ENCODE results near the gene GATD1.

The GATD1 gene

GRCh38 chr11:770642-771616, 6.4 kb downstream of the GATD1 start:
- Histone ChIP-seq H3K9me3 (ENCODE audit: control insufficient read depth in 1 of 2, low read length in 2 of 2) (no peaks in the 10 kb centered on the region), H3K4me1 (ENCODE audit: control insufficient read depth in 1 of 2, insufficient read depth in 2 of 2, low read length in 2 of 2) (peaks cover 5% of the 10 kb centered on the region in 2 donors), H3K27me3 (ENCODE audit: control insufficient read depth in 1 of 2, insufficient read depth in 2 of 2, low read length in 2 of 2) (no peaks in the 10 kb centered on the region), H3K9ac (ENCODE audit: low read depth in 1 of 2, low read length in 2 of 2) (no peak overlapping the region), H3K27ac (ENCODE audit: low read depth, low read length) (no peak overlapping the region), H3K36me3 (ENCODE audit: control insufficient read depth in 1 of 2, insufficient read depth in 2 of 2, low read length in 2 of 2) (peaks cover 17 to 51% of the 10 kb centered on the region in 2 donors), H3K4me3 (ENCODE audit: low read depth in 1 of 2, low read length in 2 of 2) (no peak overlapping the region)

GRCh38 chr11:769887-770641, 7.2 kb downstream of the GATD1 start:
- no peak overlapping the region for H3K9ac ChIP-seq (ENCODE audit: low read depth in 1 of 2, low read length in 2 of 2)

GRCh38 chr11:767238-767637, 10.0 kb downstream of the GATD1 start:
- Histone ChIP-seq H3K4me3 (ENCODE audit: low read depth in 1 of 2, low read length in 2 of 2) (no peak overlapping the region), H3K27ac (ENCODE audit: low read depth, low read length) (no peak overlapping the region), H3K9me3 (ENCODE audit: control insufficient read depth in 1 of 2, low read length in 2 of 2) (no peaks in the 10 kb centered on the region), H3K36me3 (ENCODE audit: control insufficient read depth in 1 of 2, insufficient read depth in 2 of 2, low read length in 2 of 2) (peaks cover 21 to 64% of the 10 kb centered on the region in 2 donors), H3K9ac (ENCODE audit: low read depth in 1 of 2, low read length in 2 of 2) (no peak overlapping the region), H3K27me3 (ENCODE audit: control insufficient read depth in 1 of 2, insufficient read depth in 2 of 2, low read length in 2 of 2) (no peaks in the 10 kb centered on the region), H3K4me1 (ENCODE audit: control insufficient read depth in 1 of 2, insufficient read depth in 2 of 2, low read length in 2 of 2) (peaks cover 11 to 15% of the 10 kb centered on the region in 2 donors)

More at GRCh38 chr11:769887-770641, 7.2 kb downstream of the GATD1 start:
- H3K27me3 ChIP-seq (ENCODE audit: control insufficient read depth in 1 of 2, insufficient read depth in 2 of 2, low read length in 2 of 2), result no peaks in the 10 kb centered on the region
- no peak overlapping the region for H3K27ac ChIP-seq (ENCODE audit: low read depth, low read length)
- H3K4me3 ChIP-seq (ENCODE audit: low read depth in 1 of 2, low read length in 2 of 2), result no peak overlapping the region
- H3K36me3 ChIP-seq (ENCODE audit: control insufficient read depth in 1 of 2, insufficient read depth in 2 of 2, low read length in 2 of 2), result peaks cover 17 to 58% of the 10 kb centered on the region in 2 donors
- no peaks in the 10 kb centered on the region for H3K9me3 ChIP-seq (ENCODE audit: control insufficient read depth in 1 of 2, low read length in 2 of 2)
- H3K4me1 ChIP-seq (ENCODE audit: control insufficient read depth in 1 of 2, insufficient read depth in 2 of 2, low read length in 2 of 2), result no peaks in the 10 kb centered on the region

GRCh38 chr11:766936-767210, 10.4 kb downstream of the GATD1 start:
- no peaks in the 10 kb centered on the region for H3K27me3 ChIP-seq (ENCODE audit: control insufficient read depth in 1 of 2, insufficient read depth in 2 of 2, low read length in 2 of 2)
- no peak overlapping the region for H3K4me3 ChIP-seq (ENCODE audit: low read depth in 1 of 2, low read length in 2 of 2)
- no peak overlapping the region for H3K27ac ChIP-seq (ENCODE audit: low read depth, low read length)
- no peaks in the 10 kb centered on the region for H3K9me3 ChIP-seq (ENCODE audit: control insufficient read depth in 1 of 2, low read length in 2 of 2)
- peaks cover 21 to 64% of the 10 kb centered on the region in 2 donors for H3K36me3 ChIP-seq (ENCODE audit: control insufficient read depth in 1 of 2, insufficient read depth in 2 of 2, low read length in 2 of 2)
- H3K4me1 ChIP-seq (ENCODE audit: control insufficient read depth in 1 of 2, insufficient read depth in 2 of 2, low read length in 2 of 2), result peaks cover 12 to 16% of the 10 kb centered on the region in 2 donors
- H3K9ac ChIP-seq (ENCODE audit: low read depth in 1 of 2, low read length in 2 of 2), result no peak overlapping the region

GRCh38 chr11:766106-766935, 11.0 kb downstream of the GATD1 start:
- Histone ChIP-seq H3K9ac (ENCODE audit: low read depth in 1 of 2, low read length in 2 of 2) (no peak overlapping the region), H3K4me1 (ENCODE audit: control insufficient read depth in 1 of 2, insufficient read depth in 2 of 2, low read length in 2 of 2) (peaks cover 12 to 16% of the 10 kb centered on the region in 2 donors), H3K27ac (ENCODE audit: low read depth, low read length) (no peak overlapping the region), H3K36me3 (ENCODE audit: control insufficient read depth in 1 of 2, insufficient read depth in 2 of 2, low read length in 2 of 2) (peaks cover 20 to 63% of the 10 kb centered on the region in 2 donors), H3K9me3 (ENCODE audit: control insufficient read depth in 1 of 2, low read length in 2 of 2) (no peaks in the 10 kb centered on the region), H3K27me3 (ENCODE audit: control insufficient read depth in 1 of 2, insufficient read depth in 2 of 2, low read length in 2 of 2) (no peaks in the 10 kb centered on the region), H3K4me3 (ENCODE audit: low read depth in 1 of 2, low read length in 2 of 2) (no peak overlapping the region)

- H3K4me3 ChIP-seq (ENCODE audit: low read depth in 1 of 2, low read length in 2 of 2), result no peak overlapping the region
These were observed 11.5 kb downstream of the GATD1 start for GRCh38 chr11:765802-766091.

GRCh38 chr11:765025-765801, 12.1 kb downstream of the GATD1 start:
- Histone ChIP-seq H3K27me3 (ENCODE audit: control insufficient read depth in 1 of 2, insufficient read depth in 2 of 2, low read length in 2 of 2) (no peaks in the 10 kb centered on the region), H3K9ac (ENCODE audit: low read depth in 1 of 2, low read length in 2 of 2) (no peak overlapping the region), H3K36me3 (ENCODE audit: control insufficient read depth in 1 of 2, insufficient read depth in 2 of 2, low read length in 2 of 2) (peaks cover 12 to 63% of the 10 kb centered on the region in 2 donors), H3K27ac (ENCODE audit: low read depth, low read length) (no peak overlapping the region), H3K4me3 (ENCODE audit: low read depth in 1 of 2, low read length in 2 of 2) (no peak overlapping the region), H3K4me1 (ENCODE audit: control insufficient read depth in 1 of 2, insufficient read depth in 2 of 2, low read length in 2 of 2) (peaks cover 12 to 16% of the 10 kb centered on the region in 2 donors), H3K9me3 (ENCODE audit: control insufficient read depth in 1 of 2, low read length in 2 of 2) (no peaks in the 10 kb centered on the region)

More at GRCh38 chr11:765802-766091, 11.5 kb downstream of the GATD1 start:
- Histone ChIP-seq H3K27ac (ENCODE audit: low read depth, low read length) (no peak overlapping the region), H3K9me3 (ENCODE audit: control insufficient read depth in 1 of 2, low read length in 2 of 2) (no peaks in the 10 kb centered on the region), H3K4me1 (ENCODE audit: control insufficient read depth in 1 of 2, insufficient read depth in 2 of 2, low read length in 2 of 2) (peaks cover 12 to 16% of the 10 kb centered on the region in 2 donors), H3K36me3 (ENCODE audit: control insufficient read depth in 1 of 2, insufficient read depth in 2 of 2, low read length in 2 of 2) (peaks cover 14 to 63% of the 10 kb centered on the region in 2 donors), H3K27me3 (ENCODE audit: control insufficient read depth in 1 of 2, insufficient read depth in 2 of 2, low read length in 2 of 2) (no peaks in the 10 kb centered on the region), H3K9ac (ENCODE audit: low read depth in 1 of 2, low read length in 2 of 2) (no peak overlapping the region)

GRCh38 chr11:764322-765024, 12.8 kb downstream of the GATD1 start:
- peaks cover 12 to 16% of the 10 kb centered on the region in 2 donors for H3K4me1 ChIP-seq (ENCODE audit: control insufficient read depth in 1 of 2, insufficient read depth in 2 of 2, low read length in 2 of 2)
- no peaks in the 10 kb centered on the region for H3K27me3 ChIP-seq (ENCODE audit: control insufficient read depth in 1 of 2, insufficient read depth in 2 of 2, low read length in 2 of 2)
- H3K9ac ChIP-seq (ENCODE audit: low read depth in 1 of 2, low read length in 2 of 2), result no peak overlapping the region
- H3K4me3 ChIP-seq (ENCODE audit: low read depth in 1 of 2, low read length in 2 of 2), result no peak overlapping the region
- H3K27ac ChIP-seq (ENCODE audit: low read depth, low read length), result no peak overlapping the region
- H3K9me3 ChIP-seq (ENCODE audit: control insufficient read depth in 1 of 2, low read length in 2 of 2), result no peaks in the 10 kb centered on the region
- peaks cover 16 to 65% of the 10 kb centered on the region in 2 donors for H3K36me3 ChIP-seq (ENCODE audit: control insufficient read depth in 1 of 2, insufficient read depth in 2 of 2, low read length in 2 of 2)

Data from duodenal mucosa (tissue), 2 donors.